Mesenteric fat pad (tissue), 1 donor: ENCODE measurements around the gene PGAP6. TPM values are rescaled to one million over a fixed set of nuclear protein-coding genes. Genes with fewer than 3 reads are reported as not detected.
"Not testable (repeated sequence)": the region's sequence is repeated elsewhere in the genome, so short reads cannot be mapped to it uniquely, and the experiment has no call there.

Source experiments
- DNase-seq: peaks from one replicate; pipeline ENCODE4 v3.0.0-alpha.2; 2020; ENCODE audit warnings: low spot score
- total RNA-seq: library from RNA; stranded (reverse); fragmentation: NEBNext Ultra II Directional; extraction: Animal tissue kit (Norgen Biotek cat#: 25700); gene quantifications from one replicate; pipeline ENCODE4 v1.2.1, GENCODE V29; 2021
- donor health status: DM: yes; HTN: yes; CAD: no.

The PGAP6 gene
- total RNA-seq, 1 donor from 2014 or later, result 39.0 TPM

DNA sequence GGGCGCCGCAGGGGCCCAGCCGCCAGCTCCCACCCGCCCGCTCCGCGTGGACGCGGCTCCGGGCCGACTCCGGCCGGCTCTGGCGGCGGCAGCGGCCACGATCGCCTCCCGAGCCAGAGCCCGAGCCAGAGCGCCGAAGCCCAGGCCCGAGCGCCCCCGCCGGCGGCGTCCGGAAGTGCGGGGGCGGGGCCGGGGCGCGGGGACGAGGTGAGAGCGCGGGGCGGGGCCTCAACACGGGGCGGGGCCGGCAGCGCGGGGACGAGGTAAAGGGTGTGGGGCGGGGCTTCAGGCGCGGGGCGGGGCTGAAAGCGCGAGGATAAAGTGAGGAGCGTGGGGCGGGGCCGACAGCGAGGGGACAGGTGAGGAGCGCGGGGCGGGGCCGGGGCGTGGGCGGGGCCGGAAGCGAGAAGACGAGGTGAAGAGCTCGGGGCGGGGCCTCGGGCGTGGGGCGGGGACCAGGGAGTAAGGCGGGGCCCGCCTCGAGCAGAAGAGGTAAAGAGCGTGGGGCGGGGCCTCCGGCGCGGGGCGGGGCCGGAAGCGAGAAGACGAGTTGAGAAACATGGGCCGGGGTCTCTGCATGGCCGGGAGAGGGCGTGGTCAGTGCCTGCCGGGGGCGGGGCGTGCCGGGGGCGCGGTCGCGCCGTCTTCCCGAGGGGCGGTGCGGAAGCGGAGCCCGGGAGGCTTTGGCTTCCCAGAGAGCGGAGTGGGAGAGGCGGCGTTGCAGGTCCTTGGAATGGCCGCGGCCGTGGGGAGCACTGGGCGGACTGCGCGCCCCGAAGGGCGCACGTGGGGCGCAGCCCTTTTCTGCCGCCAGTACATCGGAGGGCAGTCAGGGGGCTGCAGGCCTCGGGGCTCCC lies 29.0 kb downstream of the PGAP6 start, which contains the start of gene AXIN1:
TSS of gene AXIN1 (minus strand) at position 177 of the 857 bp plus-strand sequence. CDS start 5,698 bp downstream, outside the sequence.
- peak; percentile 99 for DNase-seq

DNA sequence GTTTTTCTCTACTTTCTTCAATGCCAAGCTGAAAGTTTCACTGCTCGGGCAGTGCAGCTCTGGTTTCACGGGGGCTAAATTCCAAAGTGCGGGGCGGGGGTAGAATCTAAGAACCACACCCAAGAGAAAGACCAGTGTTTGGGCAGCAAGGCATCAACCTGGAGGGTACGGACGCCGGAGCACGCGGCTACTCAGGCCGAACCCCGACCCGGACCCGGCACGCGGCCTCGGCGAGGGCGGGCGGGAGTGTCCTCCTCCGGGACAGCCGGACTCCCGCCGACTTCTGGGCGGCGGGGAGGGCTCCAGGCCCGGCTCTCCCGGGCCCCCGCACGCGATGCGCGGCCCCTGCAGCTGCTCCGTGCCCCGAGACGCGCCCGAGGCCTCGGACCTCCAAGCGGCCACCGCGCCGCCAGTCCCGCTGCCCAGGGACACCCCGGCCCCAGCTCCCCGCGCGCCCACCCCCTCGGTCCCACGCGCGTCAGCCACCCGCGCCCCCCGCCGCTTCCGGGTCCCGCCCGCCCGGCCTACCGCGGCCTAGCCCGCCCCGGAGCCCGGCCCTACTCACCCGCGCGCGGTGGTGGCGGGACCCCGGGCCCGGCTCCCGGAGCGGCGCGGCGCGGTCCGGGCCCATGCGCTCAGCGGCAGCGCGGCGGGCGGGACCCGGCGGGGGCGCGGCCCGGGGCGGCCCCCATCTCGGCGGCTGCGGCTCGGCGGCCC lies 29.8 kb downstream of the PGAP6 start:
- peak; percentile 89 for DNase-seq

DNA sequence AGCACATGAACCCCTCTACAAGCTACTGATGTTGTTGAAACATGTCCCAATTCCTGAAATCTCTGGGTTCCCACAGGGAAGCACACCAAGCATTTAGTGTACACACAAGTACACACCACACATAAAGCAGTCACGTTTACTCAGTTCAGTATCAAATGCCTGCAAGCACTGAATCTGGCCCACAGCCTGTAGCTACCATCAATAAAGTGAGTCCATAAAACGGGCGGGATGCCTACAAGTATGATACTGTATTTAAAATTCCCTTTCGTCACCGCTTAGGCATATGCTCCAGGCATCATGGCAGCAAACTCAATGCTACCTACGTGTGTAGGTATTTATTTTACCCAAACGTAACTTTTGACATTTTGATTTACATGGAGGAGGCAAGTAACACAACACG lies 31.6 kb downstream of the PGAP6 start:
- no peak for DNase-seq

DNA sequence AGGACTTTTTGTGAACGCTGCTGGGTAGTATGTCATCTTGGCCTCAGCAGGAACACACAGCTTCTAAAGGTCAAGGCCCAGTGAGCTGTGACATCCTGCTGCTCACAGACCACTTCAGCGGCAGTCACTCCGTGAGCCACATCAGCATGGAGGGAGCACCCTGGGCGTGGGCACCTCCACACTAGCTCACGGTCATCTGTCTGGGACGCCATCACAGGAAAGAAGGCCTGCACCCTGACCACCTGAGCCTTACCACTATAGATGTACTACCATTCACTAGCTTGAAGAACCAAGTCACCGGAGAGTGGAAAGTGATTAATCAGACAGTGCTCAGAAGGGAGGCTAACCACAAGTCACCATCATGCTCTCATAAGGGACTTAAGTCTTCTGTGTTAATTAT lies 32.6 kb downstream of the PGAP6 start:
- DNase-seq, result no peak

DNA sequence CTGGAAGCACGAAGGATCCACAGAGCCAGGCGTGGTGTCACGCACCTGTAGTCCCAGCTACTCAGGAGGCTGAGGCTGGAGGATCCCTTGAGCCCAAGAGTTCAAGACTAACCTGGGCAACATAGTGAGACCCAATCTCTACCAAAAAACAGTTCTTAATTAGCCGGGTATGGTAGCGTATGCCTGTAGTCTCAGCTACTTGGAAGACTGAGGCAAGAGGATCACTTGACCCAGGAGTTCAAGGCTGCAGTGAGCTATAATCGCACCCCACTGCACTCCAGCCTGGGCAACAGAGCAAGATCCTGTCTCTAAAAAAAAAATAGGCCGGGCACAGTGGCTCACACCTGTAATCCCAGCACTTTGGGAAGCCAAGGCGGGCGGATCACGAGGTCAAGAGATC lies 33.3 kb downstream of the PGAP6 start:
- not testable (repeated sequence) for DNase-seq

DNA sequence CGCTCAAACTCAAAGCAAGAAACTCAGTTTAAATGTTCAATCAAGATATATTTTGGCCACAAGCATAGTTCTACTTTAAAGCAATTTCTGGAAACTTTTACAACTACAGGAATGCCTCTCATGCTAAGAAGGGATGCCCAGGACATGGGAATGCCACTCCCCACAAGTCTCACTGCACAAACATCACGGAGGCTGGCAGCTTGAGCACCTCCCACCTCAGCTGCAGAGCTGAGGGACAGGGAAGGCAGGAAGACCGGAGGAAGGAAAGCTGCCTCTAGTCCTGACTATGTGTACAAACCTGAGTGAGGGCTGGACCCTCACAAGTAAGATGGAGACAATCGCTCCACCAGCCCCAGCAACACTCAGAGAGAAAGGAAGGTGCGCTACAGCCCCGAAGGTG lies 34.6 kb downstream of the PGAP6 start:
- DNase-seq, result no peak

DNA sequence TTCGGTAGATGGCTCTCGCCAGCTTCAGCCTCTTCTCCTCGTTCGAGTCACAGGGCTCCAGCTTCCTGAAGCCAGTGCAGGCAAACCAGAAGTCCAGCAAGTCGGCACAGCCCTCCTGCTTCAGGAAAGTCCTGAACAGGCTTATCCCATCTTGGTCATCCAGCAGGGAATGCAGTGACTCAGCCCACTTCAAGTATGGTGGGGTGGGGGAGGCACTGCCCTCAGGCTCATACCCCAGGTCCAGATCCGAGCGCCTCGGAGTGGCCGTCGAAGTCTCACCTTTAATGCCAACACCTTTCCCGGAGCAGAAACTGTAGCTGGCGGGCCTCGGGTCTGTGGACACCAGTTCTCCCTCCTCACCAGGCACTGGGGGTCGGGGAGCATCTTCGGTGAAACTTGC lies 35.2 kb downstream of the PGAP6 start:
- DNase-seq, result no peak

DNA sequence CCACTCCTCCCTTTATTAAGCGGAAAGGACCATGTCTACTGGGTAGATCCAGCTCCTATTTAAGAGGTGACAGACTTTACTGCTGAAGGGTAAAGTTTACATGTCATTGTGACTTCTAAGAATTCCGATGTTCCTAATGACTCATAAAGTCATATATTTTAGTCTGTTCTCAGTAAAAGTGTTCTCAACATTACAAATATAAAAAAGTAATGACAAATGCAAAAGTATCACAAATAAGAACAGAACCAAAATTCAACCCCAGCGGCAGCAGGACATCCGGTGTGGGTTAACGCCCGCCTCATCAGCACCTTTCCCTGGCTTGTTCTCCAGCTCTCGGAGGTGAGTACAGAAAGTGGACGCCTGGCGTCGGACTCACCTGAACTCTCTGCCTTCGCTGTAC lies 36.0 kb downstream of the PGAP6 start:
- DNase-seq, result no peak

DNA sequence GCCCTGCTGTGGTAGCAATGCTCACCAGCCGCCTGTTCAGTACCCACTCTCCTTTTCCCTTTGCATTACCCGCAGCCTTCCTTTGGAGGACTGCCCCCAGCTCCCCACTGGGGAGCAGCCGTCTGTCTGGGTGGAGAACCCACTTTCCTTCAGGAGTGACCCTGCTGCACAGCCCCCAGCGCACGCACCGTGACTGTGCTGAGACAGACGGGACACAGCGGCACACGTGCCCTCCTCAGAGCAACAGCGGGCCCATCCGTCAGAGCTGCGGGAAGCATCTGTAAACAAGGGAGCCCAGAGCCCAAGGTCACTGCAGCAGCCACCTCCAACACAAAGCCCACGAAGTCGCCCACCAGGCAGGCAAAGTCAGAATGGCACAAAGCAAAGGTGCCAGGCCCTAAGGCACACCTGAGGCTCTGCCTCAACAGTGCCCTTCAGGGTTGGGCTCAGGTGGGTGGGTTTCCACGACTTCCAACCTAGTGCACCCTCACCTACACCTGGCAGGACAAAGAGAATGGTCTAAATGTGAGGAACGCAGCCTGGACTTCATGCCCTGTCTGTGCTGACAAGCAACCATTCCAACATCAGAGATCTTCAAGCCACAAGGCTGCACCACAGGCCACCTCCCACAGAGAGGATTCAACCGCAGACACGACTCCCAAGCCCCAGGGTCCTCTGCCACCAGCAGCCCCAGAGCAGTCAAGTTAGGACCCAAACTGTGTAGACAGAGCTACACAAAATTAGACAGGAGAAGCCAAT lies 39.1 kb downstream of the PGAP6 start:
- no peak for DNase-seq

DNA sequence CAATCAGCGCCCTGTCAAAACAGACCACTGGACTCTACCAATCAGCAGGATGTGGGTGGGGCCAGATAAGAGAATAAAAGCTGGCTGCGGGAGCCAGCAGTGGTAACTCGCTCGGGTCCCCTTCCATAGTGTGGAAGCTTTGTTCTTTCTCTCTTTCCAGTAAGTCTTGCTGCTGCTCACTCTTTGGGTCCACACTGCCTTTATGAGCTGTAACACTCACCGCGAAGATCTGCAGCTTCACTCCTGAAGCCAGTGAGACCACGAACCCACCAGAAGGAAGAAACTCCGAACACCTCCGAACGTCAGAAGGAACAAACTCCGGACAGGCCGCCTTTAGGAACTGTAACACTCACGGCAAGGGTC lies 39.8 kb downstream of the PGAP6 start:
- DNase-seq, result not testable (repeated sequence)

DNA sequence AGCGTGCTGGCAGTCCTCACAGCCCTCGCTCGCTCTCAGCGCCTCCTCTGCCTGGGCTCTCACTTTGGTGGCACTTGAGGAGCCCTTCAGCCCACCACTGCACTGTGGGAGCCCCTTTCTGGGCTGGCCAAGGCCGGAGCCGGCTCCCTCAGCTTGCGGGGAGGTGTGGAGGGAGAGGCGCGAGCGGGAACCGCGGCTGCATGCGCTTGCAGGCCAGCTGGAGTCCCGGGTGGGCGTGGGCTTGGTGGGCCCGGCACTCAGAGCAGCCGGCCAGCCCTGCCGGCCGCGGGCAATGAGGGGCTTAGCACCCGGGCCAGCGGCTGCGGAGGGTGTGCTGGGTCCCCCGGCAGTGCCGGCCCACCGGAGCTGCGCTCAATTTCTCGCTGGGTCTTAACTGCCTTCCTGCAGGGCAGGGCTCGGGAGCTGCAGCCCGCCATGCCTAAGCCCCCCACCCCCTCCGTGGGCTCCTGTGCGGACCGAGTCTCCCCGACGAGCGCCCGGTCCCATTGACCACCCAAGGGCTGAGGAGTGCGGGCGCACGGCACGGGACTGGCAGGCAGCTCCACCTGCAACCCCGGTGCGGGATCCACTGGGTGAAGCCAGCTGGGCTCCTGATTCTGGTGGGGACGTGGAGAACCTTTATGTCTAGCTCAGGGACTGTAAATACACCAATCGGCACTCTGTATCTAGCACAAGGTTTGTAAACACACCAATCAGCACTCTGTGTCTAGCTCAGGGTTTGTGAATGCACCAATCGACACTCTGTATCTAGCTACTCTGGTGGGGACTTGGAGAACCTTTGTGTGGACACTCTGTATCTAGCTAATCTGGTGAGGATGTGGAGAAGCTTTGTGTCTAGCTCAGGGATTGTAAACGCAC lies 40.4 kb downstream of the PGAP6 start:
- DNase-seq, result not testable (repeated sequence)

DNA sequence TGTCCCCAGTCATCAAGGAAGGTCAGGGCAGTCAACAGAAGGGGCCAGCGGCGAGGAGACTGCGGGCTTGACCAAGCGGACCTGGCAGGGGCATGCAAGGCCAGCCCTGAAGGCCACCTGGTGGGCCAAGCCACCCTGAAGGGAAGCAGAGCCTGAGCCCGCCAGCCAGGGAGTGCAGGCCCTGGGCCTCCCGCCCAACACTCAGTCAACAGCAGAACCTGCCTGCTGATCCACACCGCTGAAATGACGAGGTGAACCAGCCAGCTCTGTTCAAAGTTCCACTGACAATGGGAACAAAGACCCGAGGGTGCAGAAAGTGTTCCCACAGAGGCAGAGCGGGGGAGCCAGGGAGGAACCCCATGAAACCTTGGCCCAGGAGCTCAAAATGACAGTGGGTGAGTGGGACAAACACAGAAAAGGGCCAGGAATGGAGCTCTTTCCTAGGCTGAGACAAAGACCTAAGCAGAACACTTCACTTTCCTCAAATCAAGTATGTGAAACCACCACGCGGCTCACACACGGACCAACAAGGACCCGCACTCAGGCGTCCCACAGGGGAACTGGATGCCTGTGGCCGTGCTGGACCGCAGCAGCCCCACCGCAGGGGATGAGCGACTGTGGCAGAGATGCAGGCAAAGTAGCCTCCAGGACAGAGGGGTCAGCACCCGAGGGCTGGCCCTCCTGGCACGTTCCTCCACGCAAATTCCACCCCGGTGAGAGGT lies 41.2 kb downstream of the PGAP6 start:
- DNase-seq, result no peak

DNA sequence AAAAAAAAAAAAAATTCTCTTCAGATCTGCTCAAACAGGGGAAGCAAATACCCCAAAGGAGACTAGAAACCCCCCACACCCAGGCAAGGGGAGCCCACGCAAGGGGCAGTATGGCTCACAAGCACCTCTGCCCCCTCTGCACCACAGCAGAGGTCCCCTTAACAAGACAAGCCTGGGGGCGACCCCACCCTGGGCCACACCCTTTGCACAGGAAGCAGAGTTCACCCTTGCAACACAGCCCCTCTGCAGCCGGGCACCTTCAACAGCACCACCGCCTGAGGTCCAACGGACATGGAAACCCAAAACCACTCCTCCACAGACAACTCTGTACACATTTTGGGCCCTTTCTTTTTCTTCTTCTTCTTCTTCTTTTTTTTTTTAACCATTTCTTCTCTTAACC lies 42.1 kb downstream of the PGAP6 start:
- no peak for DNase-seq

DNA sequence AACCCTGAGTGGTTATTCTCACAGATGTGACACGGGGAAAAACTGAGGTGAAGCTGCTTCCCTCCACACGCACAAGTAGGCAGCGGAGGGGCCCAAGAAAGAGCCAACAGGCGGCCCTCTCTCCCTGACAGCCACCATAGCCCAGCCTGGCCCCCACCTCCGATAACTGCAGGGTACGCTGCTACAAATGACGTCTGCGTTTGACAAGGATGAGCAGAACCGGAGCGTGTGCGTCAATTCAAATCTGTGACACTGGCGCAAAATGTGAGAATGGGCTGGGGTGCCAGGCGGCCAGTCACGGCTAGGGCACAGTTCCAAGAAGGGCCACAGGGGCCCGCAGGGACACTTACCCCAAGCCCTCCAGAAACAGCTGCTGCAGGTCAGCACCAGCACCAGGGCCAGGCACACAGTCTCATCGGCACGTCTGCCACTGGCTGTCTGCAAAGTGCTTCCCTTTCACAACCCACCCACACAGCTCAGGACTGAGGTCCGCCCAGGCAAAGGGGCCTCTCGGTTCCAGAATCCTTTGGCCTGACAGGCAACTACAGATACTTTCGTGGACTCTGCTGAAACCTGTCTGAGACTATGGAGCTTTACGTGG lies 43.7 kb downstream of the PGAP6 start:
- DNase-seq, result no peak

DNA sequence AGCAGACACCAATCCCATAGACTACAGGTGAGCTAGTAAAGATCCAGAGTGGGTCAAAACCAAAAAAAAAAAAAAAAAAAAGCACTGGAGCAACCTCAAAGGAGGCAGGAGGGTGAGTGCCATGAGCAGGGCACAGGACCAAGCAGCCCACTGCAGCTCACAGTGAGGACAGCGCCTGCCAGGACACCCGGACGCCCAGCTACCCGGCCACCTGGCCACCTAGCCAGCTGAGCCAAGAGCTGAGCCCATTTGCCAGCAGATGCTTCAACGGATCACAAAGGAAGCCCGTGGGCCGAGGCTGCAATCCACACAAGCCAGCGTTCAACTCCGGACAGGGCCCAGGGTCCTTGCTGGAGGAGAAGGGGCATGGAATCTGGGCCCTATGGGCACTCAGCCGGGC lies 44.3 kb downstream of the PGAP6 start:
- DNase-seq, result no peak

DNA sequence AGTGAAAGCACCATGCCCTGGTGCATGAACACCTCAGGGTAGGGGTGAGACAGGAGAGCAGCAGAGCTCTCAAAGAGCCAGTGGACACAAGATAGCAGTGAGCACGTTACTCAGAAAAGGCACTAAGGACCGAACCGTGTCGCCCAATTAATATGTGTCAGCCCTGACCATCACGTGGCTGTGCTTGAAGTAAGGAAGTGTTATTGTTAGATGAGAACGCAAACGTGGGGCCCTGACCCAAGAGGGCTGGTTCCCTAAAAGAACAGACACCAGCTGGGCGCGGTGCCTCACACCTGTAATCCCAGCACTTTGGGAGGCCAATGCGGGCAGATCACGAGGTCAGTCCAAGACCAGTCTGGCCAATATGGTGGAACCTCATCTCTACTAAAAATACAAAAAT lies 45.5 kb downstream of the PGAP6 start:
- DNase-seq, result no peak

DNA sequence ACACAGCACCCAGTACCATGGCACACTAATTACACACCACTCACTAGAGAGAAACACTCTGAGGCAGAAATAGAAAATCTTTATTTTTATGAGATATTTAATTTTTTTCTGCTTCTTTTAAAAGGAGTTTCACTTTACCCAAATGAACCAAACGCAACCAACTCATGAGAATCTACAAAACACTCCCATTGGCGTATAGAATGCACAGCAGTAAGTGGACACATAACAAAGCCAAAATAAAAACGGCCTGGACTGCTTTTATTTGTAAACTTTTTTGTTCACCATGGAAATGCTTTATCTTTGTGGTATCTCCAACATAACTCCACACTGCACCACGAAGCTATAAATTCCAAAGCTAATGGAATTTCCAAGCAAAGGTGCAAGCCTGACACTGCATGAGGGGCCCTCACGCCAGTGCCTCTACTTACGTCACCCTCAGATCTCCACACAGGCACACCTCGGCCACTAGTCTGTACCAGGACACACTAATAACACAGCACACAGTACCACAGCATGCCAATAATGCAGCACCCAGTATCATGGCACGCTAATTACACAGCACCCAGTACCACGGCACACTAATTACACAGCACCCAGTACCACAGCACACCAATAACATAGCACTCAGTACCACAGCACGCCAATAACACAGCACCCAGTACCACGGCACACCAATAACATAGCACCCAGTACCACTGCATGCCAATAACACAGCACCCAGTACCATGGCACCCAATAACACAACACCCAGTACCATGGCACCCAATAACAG lies 46.7 kb downstream of the PGAP6 start:
- DNase-seq, result not testable (repeated sequence)

DNA sequence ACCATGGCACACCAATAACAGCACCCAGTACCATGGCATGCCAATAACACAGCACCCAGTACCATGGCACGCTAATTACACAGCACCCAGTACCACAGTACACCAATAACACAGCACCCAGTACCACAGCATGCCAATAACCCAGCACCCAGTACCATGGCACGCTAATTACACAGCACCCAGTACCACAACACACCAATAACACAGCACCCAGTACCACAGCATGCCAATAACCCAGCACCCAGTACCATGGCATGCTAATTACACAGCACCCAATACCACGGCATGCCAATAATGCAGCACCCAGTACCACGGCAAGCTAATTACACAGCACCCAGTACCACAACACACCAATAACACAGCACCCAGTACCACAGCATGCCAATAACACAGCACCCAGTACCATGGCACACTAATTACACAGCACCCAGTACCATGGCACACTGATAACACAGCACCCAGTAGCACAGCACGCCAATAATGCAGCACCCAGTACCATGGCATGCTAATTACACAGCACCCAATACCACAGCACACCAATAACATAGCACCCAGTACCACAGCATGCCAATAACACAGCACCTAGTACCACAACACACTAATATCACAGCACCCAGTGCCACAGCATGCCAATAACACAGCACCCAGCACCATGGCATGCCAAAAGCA lies 47.5 kb downstream of the PGAP6 start:
- not testable (repeated sequence) for DNase-seq
